Measurements from ENCODE around the gene CCL17.

Gene CCL17

DNA sequence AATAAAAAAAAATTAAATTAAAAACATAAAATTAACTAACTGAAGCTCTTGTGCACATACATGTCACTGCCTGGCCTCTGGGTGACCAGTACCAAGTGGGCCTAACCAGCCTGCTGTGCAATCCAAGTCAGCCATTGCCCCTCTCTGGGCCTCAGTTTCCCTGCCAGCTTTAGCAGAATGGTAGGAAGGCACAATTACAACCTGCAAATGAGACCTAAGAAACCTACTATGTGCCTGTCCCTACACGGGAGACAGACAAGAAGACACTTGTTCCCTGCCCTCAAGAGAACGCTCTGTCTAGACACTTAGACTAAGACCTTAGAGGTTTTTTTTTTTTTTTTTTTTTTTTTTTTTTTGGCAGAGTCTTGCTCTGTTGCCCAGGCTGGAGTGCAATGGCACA is 40.9 kb downstream of the CCL17 start:
- Histone ChIP-seq H3K18ac (ENCODE audit: low read length) (no peak overlapping the region), H4K5ac (ENCODE audit: low read length) (no peak overlapping the region), H3K9ac (ENCODE audit: low read length) (no peak overlapping the region), H4K8ac (ENCODE audit: low read depth, low read length) (no peak overlapping the region), H3K4me1 (ENCODE audit: control insufficient read depth, low read depth, low read length) (peaks cover 4% of the 10 kb centered on the region), H3K79me2 (ENCODE audit: control insufficient read depth, insufficient read depth, low read length) (peaks cover 13% of the 10 kb centered on the region), H3K79me1 (ENCODE audit: low read length) (peaks cover 15% of the 10 kb centered on the region), H3K27ac (ENCODE audit: low read depth, low read length) (no peak overlapping the region), H3K4ac (ENCODE audit: low read depth, low read length) (no peak overlapping the region), H3K4me3 (ENCODE audit: low read length) (no peak overlapping the region), H3K56ac (ENCODE audit: low read length) (no peak overlapping the region), H3K23ac (ENCODE audit: low read length) (no peak overlapping the region), H2AK5ac (ENCODE audit: low read length) (no peak overlapping the region), H2BK5ac (ENCODE audit: low read length) (no peak overlapping the region), H3K27me3 (ENCODE audit: insufficient read depth, low read length, poor library complexity) (no peaks in the 10 kb centered on the region), H2BK15ac (replicated peaks; ENCODE audit: low read depth) (no peak overlapping the region), H2BK120ac (ENCODE audit: low read depth, low read length) (no peak overlapping the region), H3K36me3 (ENCODE audit: control insufficient read depth, insufficient read depth, low read length) (peaks cover 2% of the 10 kb centered on the region), H3K4me2 (ENCODE audit: low read length) (no peak overlapping the region)
- no CpG with 5 or more reads among the region's 2 CpGs for WGBS (ENCODE audit: extremely low coverage, insufficient coverage, low lambda C conversion rate)
- DNase-seq = no peak

GRCh38 chr16:57446531-57447185 is 42.1 kb downstream of the CCL17 start:
- Histone ChIP-seq H2BK120ac (ENCODE audit: low read depth, low read length) (no peak overlapping the region), H3K36me3 (ENCODE audit: control insufficient read depth, insufficient read depth, low read length) (no peaks in the 10 kb centered on the region), H3K23ac (ENCODE audit: low read length) (peak overlapping the region; percentile 92), H4K8ac (ENCODE audit: low read depth, low read length) (no peak overlapping the region), H2AK5ac (ENCODE audit: low read length) (peak overlapping the region; percentile 83), H4K5ac (ENCODE audit: low read length) (no peak overlapping the region), H3K27ac (ENCODE audit: low read depth, low read length) (peak overlapping the region; percentile 13), H3K79me1 (ENCODE audit: low read length) (peaks cover 12% of the 10 kb centered on the region), H3K4me3 (ENCODE audit: low read length) (peak overlapping the region; percentile 80), H3K4me1 (ENCODE audit: control insufficient read depth, low read depth, low read length) (peaks cover 4% of the 10 kb centered on the region), H2BK15ac (replicated peaks; ENCODE audit: low read depth) (no peak overlapping the region), H3K4me2 (ENCODE audit: low read length) (peak overlapping the region; percentile 90), H3K18ac (ENCODE audit: low read length) (peak overlapping the region; percentile 13), H3K79me2 (ENCODE audit: control insufficient read depth, insufficient read depth, low read length) (peaks cover 13% of the 10 kb centered on the region), H3K56ac (ENCODE audit: low read length) (peak overlapping the region; percentile 92), H3K9ac (ENCODE audit: low read length) (peak overlapping the region; percentile 96), H3K27me3 (ENCODE audit: insufficient read depth, low read length, poor library complexity) (no peaks in the 10 kb centered on the region), H2BK5ac (ENCODE audit: low read length) (no peak overlapping the region), H3K4ac (ENCODE audit: low read depth, low read length) (peak overlapping the region; percentile 86)
- WGBS (ENCODE audit: extremely low coverage, insufficient coverage, low lambda C conversion rate) = no CpG with 5 or more reads among the region's 28 CpGs
- DNase-seq = peak; percentile 40

- peaks cover 13% of the 10 kb centered on the region for H3K79me2 ChIP-seq (ENCODE audit: control insufficient read depth, insufficient read depth, low read length)
- H3K36me3 ChIP-seq (ENCODE audit: control insufficient read depth, insufficient read depth, low read length) = no peaks in the 10 kb centered on the region
- H3K4me2 ChIP-seq (ENCODE audit: low read length) = peak within 1 kb of the TSS; percentile 90
- H2BK120ac ChIP-seq (ENCODE audit: low read depth, low read length) = no peak within 1 kb of the TSS
- DNase-seq = peak; percentile 97
- H2BK15ac ChIP-seq (replicated peaks; ENCODE audit: low read depth) = no peak within 1 kb of the TSS
- peak within 1 kb of the TSS; percentile 86 for H3K4ac ChIP-seq (ENCODE audit: low read depth, low read length)
- H3K23ac ChIP-seq (ENCODE audit: low read length) = peak within 1 kb of the TSS; percentile 92
- no peak within 1 kb of the TSS for H4K5ac ChIP-seq (ENCODE audit: low read length)
- no peak within 1 kb of the TSS for H2BK5ac ChIP-seq (ENCODE audit: low read length)
- peak within 1 kb of the TSS; percentile 80 for H3K4me3 ChIP-seq (ENCODE audit: low read length)
- H2AK5ac ChIP-seq (ENCODE audit: low read length) = peak within 1 kb of the TSS; percentile 83
- peak within 1 kb of the TSS; percentile 45 for H3K18ac ChIP-seq (ENCODE audit: low read length)
- no peak within 1 kb of the TSS for H4K8ac ChIP-seq (ENCODE audit: low read depth, low read length)
- H3K56ac ChIP-seq (ENCODE audit: low read length) = peak within 1 kb of the TSS; percentile 94
- WGBS (ENCODE audit: extremely low coverage, insufficient coverage, low lambda C conversion rate) = no CpG with 5 or more reads among the region's 68 CpGs
- peak within 1 kb of the TSS; percentile 13 for H3K27ac ChIP-seq (ENCODE audit: low read depth, low read length)
- peaks cover 4% of the 10 kb centered on the region for H3K4me1 ChIP-seq (ENCODE audit: control insufficient read depth, low read depth, low read length)
- peak within 1 kb of the TSS; percentile 96 for H3K9ac ChIP-seq (ENCODE audit: low read length)
- H3K27me3 ChIP-seq (ENCODE audit: insufficient read depth, low read length, poor library complexity) = no peaks in the 10 kb centered on the region
- H3K79me1 ChIP-seq (ENCODE audit: low read length) = peaks cover 12% of the 10 kb centered on the region
These were observed 42.8 kb downstream of the CCL17 start, which contains the start of the genes CIAPIN1 and COQ9 for GRCh38 chr16:57447186-57447962. TSS of gene CIAPIN1 (minus strand) at chr16:57447385. CDS start at chr16:57440928, 6,457 bp downstream. TSS of gene COQ9 (plus strand) at chr16:57447479. CDS start at chr16:57447506, 27 bp downstream.

- no peak overlapping the region for H4K8ac ChIP-seq (ENCODE audit: low read depth, low read length)
- WGBS (ENCODE audit: extremely low coverage, insufficient coverage, low lambda C conversion rate) = no CpG with 5 or more reads among the region's 10 CpGs
These were observed 47.5 kb downstream of the CCL17 start for GRCh38 chr16:57452021-57452420.

DNA sequence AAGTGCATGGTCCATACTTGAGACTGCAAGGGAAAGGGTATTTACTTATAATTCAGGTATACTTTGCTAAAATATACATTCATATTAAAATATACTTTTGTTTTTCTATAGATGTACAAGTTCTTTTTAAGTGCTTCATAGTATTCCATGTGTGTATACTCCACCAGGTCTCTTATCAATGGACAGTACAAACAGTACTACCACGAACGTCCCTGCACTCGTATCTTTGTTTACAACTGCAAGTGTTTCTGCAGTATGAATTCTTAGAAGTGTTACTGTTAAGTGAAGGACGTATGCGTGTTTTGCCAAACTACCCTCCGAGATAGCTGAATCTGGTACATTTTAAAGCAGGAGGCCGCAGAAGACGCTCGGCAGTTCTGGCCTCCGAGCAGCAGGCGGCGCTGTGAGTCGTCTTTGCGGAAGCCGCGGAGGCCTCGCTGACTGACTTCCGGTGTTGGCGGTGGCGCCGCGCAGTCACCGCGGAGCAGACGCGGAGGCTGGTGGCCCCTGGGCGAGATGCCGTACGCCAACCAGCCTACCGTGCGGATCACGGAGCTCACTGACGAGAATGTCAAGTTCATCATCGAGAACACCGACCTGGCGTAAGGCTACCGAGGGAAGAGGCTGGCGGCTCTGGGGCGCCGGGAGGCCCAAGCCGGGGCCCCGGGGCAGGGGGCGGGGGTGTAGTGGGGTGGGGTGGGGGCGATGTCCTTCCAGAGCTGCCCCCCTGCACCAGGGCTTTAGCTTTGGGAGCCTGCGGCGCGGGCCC is 57.8 kb downstream of the CCL17 start, which contains the start of gene POLR2C:
POLR2C (plus strand) TSS at position 471 of the 769 bp plus-strand sequence; CDS start at position 517, 46 bp downstream.
- WGBS (ENCODE audit: extremely low coverage, insufficient coverage, low lambda C conversion rate) = no CpG with 5 or more reads among the region's 47 CpGs
- H3K18ac ChIP-seq (ENCODE audit: low read length) = peak within 1 kb of the TSS; percentile 70

More at GRCh38 chr16:57452021-57452420, 47.5 kb downstream of the CCL17 start:
- Histone ChIP-seq H3K56ac (ENCODE audit: low read length) (no peak overlapping the region), H3K4me2 (ENCODE audit: low read length) (no peak overlapping the region), H2BK15ac (replicated peaks; ENCODE audit: low read depth) (no peak overlapping the region), H2BK5ac (ENCODE audit: low read length) (no peak overlapping the region), H3K9ac (ENCODE audit: low read length) (no peak overlapping the region), H3K4ac (ENCODE audit: low read depth, low read length) (no peak overlapping the region), H3K27ac (ENCODE audit: low read depth, low read length) (no peak overlapping the region), H4K5ac (ENCODE audit: low read length) (no peak overlapping the region), H3K79me2 (ENCODE audit: control insufficient read depth, insufficient read depth, low read length) (no peaks in the 10 kb centered on the region), H3K36me3 (ENCODE audit: control insufficient read depth, insufficient read depth, low read length) (peaks cover 2% of the 10 kb centered on the region), H3K23ac (ENCODE audit: low read length) (no peak overlapping the region), H3K18ac (ENCODE audit: low read length) (no peak overlapping the region), H3K27me3 (ENCODE audit: insufficient read depth, low read length, poor library complexity) (no peaks in the 10 kb centered on the region), H2BK120ac (ENCODE audit: low read depth, low read length) (no peak overlapping the region), H3K4me1 (ENCODE audit: control insufficient read depth, low read depth, low read length) (no peaks in the 10 kb centered on the region), H3K4me3 (ENCODE audit: low read length) (no peak overlapping the region), H3K79me1 (ENCODE audit: low read length) (no peaks in the 10 kb centered on the region), H2AK5ac (ENCODE audit: low read length) (no peak overlapping the region)
- no peak for DNase-seq

More for the DNA sequence above, 57.8 kb downstream of the CCL17 start, which contains the start of gene POLR2C:
- H3K4ac ChIP-seq (ENCODE audit: low read depth, low read length) = peak within 1 kb of the TSS; percentile 64
- H4K8ac ChIP-seq (ENCODE audit: low read depth, low read length) = peak within 1 kb of the TSS; percentile 81
- peak within 1 kb of the TSS; percentile 95 for H3K56ac ChIP-seq (ENCODE audit: low read length)
- H4K5ac ChIP-seq (ENCODE audit: low read length) = no peak within 1 kb of the TSS
- no peaks in the 10 kb centered on the region for H3K27me3 ChIP-seq (ENCODE audit: insufficient read depth, low read length, poor library complexity)
- H3K79me2 ChIP-seq (ENCODE audit: control insufficient read depth, insufficient read depth, low read length) = peaks cover 15% of the 10 kb centered on the region
- H3K4me1 ChIP-seq (ENCODE audit: control insufficient read depth, low read depth, low read length) = no peaks in the 10 kb centered on the region
- DNase-seq = peak; percentile 89
- peaks cover 4% of the 10 kb centered on the region for H3K36me3 ChIP-seq (ENCODE audit: control insufficient read depth, insufficient read depth, low read length)
- H3K4me2 ChIP-seq (ENCODE audit: low read length) = peak within 1 kb of the TSS; percentile 49
- H3K79me1 ChIP-seq (ENCODE audit: low read length) = peaks cover 20% of the 10 kb centered on the region
- peak within 1 kb of the TSS; percentile 84 for H3K9ac ChIP-seq (ENCODE audit: low read length)
- H2BK120ac ChIP-seq (ENCODE audit: low read depth, low read length) = no peak within 1 kb of the TSS
- H2BK15ac ChIP-seq (replicated peaks; ENCODE audit: low read depth) = no peak within 1 kb of the TSS
- H2AK5ac ChIP-seq (ENCODE audit: low read length) = no peak within 1 kb of the TSS
- H3K23ac ChIP-seq (ENCODE audit: low read length) = no peak within 1 kb of the TSS
- H3K4me3 ChIP-seq (ENCODE audit: low read length) = peak within 1 kb of the TSS; percentile 89
- H2BK5ac ChIP-seq (ENCODE audit: low read length) = no peak within 1 kb of the TSS
- no peak within 1 kb of the TSS for H3K27ac ChIP-seq (ENCODE audit: low read depth, low read length)
